Measurements from ENCODE around the gene ZDHHC1.

ZDHHC1 gene

GRCh38 chr16:67405336-67405735 lies 10.9 kb downstream of the ZDHHC1 start:
- H3K9me3 ChIP-seq (ENCODE audit: control insufficient read depth, low read length) = no peaks in the 10 kb centered on the region

GRCh38 chr16:67404740-67405226 lies 11.5 kb downstream of the ZDHHC1 start:
- Histone ChIP-seq H3K9ac (ENCODE audit: low read length) (no peak overlapping the region), H3K4me3 (ENCODE audit: low read length) (no peak overlapping the region), H3K9me3 (ENCODE audit: control insufficient read depth, low read length) (no peaks in the 10 kb centered on the region), H3K27me3 (replicated peaks; ENCODE audit: control insufficient read depth, insufficient read depth, low read length) (no peaks in the 10 kb centered on the region), H3K4me1 (ENCODE audit: control insufficient read depth, insufficient read depth, low read length) (peaks cover 29% of the 10 kb centered on the region), H3K36me3 (ENCODE audit: control insufficient read depth, insufficient read depth, low read length, severe bottlenecking) (no peaks in the 10 kb centered on the region)
- DNase-seq (ENCODE audit: low read depth) = no peak

More at GRCh38 chr16:67405336-67405735, 10.9 kb downstream of the ZDHHC1 start:
- Histone ChIP-seq H3K4me3 (ENCODE audit: low read length) (no peak overlapping the region), H3K4me1 (ENCODE audit: control insufficient read depth, insufficient read depth, low read length) (peaks cover 29% of the 10 kb centered on the region), H3K36me3 (ENCODE audit: control insufficient read depth, insufficient read depth, low read length, severe bottlenecking) (no peaks in the 10 kb centered on the region), H3K9ac (ENCODE audit: low read length) (no peak overlapping the region), H3K27me3 (replicated peaks; ENCODE audit: control insufficient read depth, insufficient read depth, low read length) (no peaks in the 10 kb centered on the region)
- DNase-seq (ENCODE audit: low read depth) = no peak

- no peak for DNase-seq (ENCODE audit: low read depth)
- H3K4me1 ChIP-seq (ENCODE audit: control insufficient read depth, insufficient read depth, low read length) = peaks cover 29% of the 10 kb centered on the region
- no peak overlapping the region for H3K4me3 ChIP-seq (ENCODE audit: low read length)
- H3K27me3 ChIP-seq (replicated peaks; ENCODE audit: control insufficient read depth, insufficient read depth, low read length) = no peaks in the 10 kb centered on the region
- no peaks in the 10 kb centered on the region for H3K9me3 ChIP-seq (ENCODE audit: control insufficient read depth, low read length)
- H3K36me3 ChIP-seq (ENCODE audit: control insufficient read depth, insufficient read depth, low read length, severe bottlenecking) = no peaks in the 10 kb centered on the region
- H3K9ac ChIP-seq (ENCODE audit: low read length) = no peak overlapping the region
Measured at GRCh38 chr16:67403976-67404555, 12.2 kb downstream of the ZDHHC1 start.

DNA sequence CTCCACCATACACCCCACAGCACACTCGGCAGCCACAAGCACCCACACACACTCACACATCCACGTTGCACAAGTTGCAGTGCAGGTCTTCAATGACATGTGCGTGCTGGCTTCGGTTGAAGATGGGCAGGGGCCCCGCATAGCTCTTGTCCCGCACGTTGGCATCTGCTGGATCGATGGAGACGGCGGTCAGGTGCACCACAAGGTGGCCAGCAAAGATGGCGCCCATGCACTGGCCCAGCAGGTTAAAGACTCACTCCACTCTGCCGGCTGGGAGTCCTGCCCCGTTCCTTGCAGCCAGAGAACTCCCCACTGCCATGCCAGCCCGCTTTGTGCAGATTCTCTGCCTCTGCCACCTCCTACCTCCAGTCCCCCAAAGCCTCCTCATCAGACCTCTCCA lies 15.4 kb downstream of the ZDHHC1 start:
- Histone ChIP-seq H3K4me1 (ENCODE audit: control insufficient read depth, insufficient read depth, low read length) (peaks cover 20% of the 10 kb centered on the region), H3K27me3 (replicated peaks; ENCODE audit: control insufficient read depth, insufficient read depth, low read length) (no peaks in the 10 kb centered on the region), H3K9ac (ENCODE audit: low read length) (no peak overlapping the region), H3K4me3 (ENCODE audit: low read length) (no peak overlapping the region), H3K9me3 (ENCODE audit: control insufficient read depth, low read length) (no peaks in the 10 kb centered on the region), H3K36me3 (ENCODE audit: control insufficient read depth, insufficient read depth, low read length, severe bottlenecking) (no peaks in the 10 kb centered on the region)
- no peak for DNase-seq (ENCODE audit: low read depth)

DNA sequence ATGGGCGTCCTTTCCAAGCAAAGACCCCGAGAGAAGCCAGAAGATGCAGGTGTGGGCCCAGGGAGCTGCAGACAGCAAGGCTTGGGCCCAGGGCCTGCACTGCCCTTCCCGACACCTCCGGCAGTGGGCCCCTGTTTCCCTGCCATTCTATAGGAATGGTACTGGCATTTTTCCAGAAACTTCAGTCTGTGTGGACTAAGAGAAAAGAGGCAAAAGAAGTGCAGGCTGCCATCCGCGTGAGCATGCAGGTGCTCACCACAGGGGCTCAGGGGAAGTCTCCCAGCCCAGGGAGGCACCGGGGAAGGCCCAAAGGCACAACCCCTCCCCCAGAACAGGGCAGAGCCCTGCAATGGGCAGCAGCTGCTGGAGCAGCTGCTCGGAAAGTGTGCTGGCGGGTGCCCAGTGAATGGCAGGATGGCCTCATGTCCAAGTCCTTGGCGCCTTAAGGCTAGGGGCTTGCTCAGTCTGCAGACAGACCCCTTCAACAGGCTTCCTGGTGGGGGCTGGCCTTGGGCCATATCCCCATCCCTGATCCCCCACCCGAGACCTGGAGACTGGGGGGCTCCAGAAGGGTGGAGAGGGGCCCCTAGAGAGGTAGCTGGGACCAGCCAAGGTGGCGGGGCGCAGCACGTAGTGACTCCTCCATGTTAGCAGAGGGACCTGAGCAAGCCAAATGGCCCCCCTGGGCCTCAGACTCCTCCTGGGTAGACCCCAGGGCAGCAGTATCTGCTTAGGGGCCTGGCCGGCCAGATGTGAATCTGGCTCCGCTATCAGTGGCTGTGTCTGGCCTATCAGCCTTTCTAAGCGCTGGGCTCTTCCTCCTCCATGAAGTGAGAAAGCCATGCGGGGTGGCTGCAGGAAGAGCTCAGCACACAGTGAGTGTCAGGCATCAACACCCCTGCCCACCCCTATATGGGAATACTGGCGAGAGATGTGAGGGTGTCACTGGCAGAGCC lies 16.2 kb downstream of the ZDHHC1 start:
- Histone ChIP-seq H3K9ac (ENCODE audit: low read length) (no peak overlapping the region), H3K4me3 (ENCODE audit: low read length) (no peak overlapping the region), H3K4me1 (ENCODE audit: control insufficient read depth, insufficient read depth, low read length) (peaks cover 13% of the 10 kb centered on the region), H3K36me3 (ENCODE audit: control insufficient read depth, insufficient read depth, low read length, severe bottlenecking) (no peaks in the 10 kb centered on the region), H3K9me3 (ENCODE audit: control insufficient read depth, low read length) (no peaks in the 10 kb centered on the region), H3K27me3 (replicated peaks; ENCODE audit: control insufficient read depth, insufficient read depth, low read length) (no peaks in the 10 kb centered on the region)
- DNase-seq (ENCODE audit: low read depth) = no peak

- peaks cover 13% of the 10 kb centered on the region for H3K4me1 ChIP-seq (ENCODE audit: control insufficient read depth, insufficient read depth, low read length)
- H3K4me3 ChIP-seq (ENCODE audit: low read length) = no peak overlapping the region
- H3K36me3 ChIP-seq (ENCODE audit: control insufficient read depth, insufficient read depth, low read length, severe bottlenecking) = no peaks in the 10 kb centered on the region
- DNase-seq (ENCODE audit: low read depth) = peak; percentile 49
- H3K9ac ChIP-seq (ENCODE audit: low read length) = no peak overlapping the region
- no peaks in the 10 kb centered on the region for H3K9me3 ChIP-seq (ENCODE audit: control insufficient read depth, low read length)
- no peaks in the 10 kb centered on the region for H3K27me3 ChIP-seq (replicated peaks; ENCODE audit: control insufficient read depth, insufficient read depth, low read length)
Measured at GRCh38 chr16:67399218-67399733, 17.0 kb downstream of the ZDHHC1 start.

- H3K4me3 ChIP-seq (ENCODE audit: low read length) = no peak overlapping the region
- DNase-seq (ENCODE audit: low read depth) = no peak
- no peaks in the 10 kb centered on the region for H3K9me3 ChIP-seq (ENCODE audit: control insufficient read depth, low read length)
- H3K27me3 ChIP-seq (replicated peaks; ENCODE audit: control insufficient read depth, insufficient read depth, low read length) = no peaks in the 10 kb centered on the region
- H3K9ac ChIP-seq (ENCODE audit: low read length) = no peak overlapping the region
- H3K36me3 ChIP-seq (ENCODE audit: control insufficient read depth, insufficient read depth, low read length, severe bottlenecking) = no peaks in the 10 kb centered on the region
- peaks cover 18% of the 10 kb centered on the region for H3K4me1 ChIP-seq (ENCODE audit: control insufficient read depth, insufficient read depth, low read length)
Measured at GRCh38 chr16:67398546-67399217, 17.6 kb downstream of the ZDHHC1 start.

GRCh38 chr16:67397812-67398545 lies 18.3 kb downstream of the ZDHHC1 start:
- no peak overlapping the region for H3K4me3 ChIP-seq (ENCODE audit: low read length)
- no peak for DNase-seq (ENCODE audit: low read depth)
- H3K36me3 ChIP-seq (ENCODE audit: control insufficient read depth, insufficient read depth, low read length, severe bottlenecking) = no peaks in the 10 kb centered on the region
- H3K9ac ChIP-seq (ENCODE audit: low read length) = no peak overlapping the region
- no peaks in the 10 kb centered on the region for H3K27me3 ChIP-seq (replicated peaks; ENCODE audit: control insufficient read depth, insufficient read depth, low read length)
- H3K9me3 ChIP-seq (ENCODE audit: control insufficient read depth, low read length) = no peaks in the 10 kb centered on the region
- peaks cover 22% of the 10 kb centered on the region for H3K4me1 ChIP-seq (ENCODE audit: control insufficient read depth, insufficient read depth, low read length)

DNA sequence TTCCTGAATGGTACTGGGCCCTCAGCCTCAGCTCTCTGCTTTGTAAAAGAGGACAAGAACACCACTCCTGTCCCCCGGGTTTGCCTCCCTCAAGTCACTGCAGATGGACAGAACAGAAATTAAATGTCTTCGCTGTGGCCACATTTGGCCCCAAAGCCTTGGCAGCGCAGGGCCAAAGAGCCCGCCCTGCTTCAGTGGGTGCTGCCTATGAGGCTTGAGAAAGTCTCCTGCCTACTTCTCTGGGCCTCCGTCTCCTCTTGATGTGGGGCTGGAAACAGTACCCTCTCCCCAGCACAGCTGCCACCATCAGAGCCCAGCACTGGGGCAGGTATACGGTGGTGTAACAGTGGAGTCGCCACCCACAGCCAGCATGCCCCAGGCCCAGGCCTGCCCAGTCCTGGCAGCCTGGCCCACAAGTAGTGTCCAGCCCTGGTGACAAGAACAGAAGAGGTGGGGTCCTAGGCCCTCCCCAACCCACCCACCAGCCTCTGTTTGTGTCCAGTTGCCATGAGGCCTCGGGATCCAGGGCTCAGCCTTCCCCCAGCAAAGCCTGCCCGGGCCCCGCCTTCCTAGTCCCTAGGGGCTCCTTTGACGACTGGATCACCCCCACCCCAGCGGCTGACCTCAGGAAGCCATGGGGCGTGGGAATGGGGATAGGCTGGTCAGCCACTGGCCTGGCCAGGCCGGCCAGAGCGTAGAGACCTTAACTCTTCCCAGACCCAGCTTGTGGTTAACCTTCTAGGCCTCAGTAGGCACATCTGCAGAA lies 19.1 kb downstream of the ZDHHC1 start:
- DNase-seq (ENCODE audit: low read depth) = no peak
- no peak overlapping the region for H3K4me3 ChIP-seq (ENCODE audit: low read length)
- H3K27me3 ChIP-seq (replicated peaks; ENCODE audit: control insufficient read depth, insufficient read depth, low read length) = no peaks in the 10 kb centered on the region
- no peak overlapping the region for H3K9ac ChIP-seq (ENCODE audit: low read length)
- no peaks in the 10 kb centered on the region for H3K36me3 ChIP-seq (ENCODE audit: control insufficient read depth, insufficient read depth, low read length, severe bottlenecking)
- H3K4me1 ChIP-seq (ENCODE audit: control insufficient read depth, insufficient read depth, low read length) = peaks cover 25% of the 10 kb centered on the region
- H3K9me3 ChIP-seq (ENCODE audit: control insufficient read depth, low read length) = no peaks in the 10 kb centered on the region
